Ovary (tissue), 3 donors: Measurements from ENCODE around the gene MDGA2.
"Not testable (repeated sequence)": the region's sequence is repeated elsewhere in the genome, so short reads cannot be mapped to it uniquely, and the experiment has no call there.

ENCODE experiments used
- EP300 ChIP-seq: sonication (generic); formaldehyde crosslinking; IDR thresholded peaks from one replicate; pipeline ENCODE4 v1.6.1; 2017; ENCODE audit warnings: antibody characterized with exemption
- POLR2A ChIP-seq: fragments of 450-650 bp; IDR thresholded peaks from one replicate; pipeline ENCODE4 v1.6.1; 2017; ENCODE audit warnings: antibody characterized with exemption, mild to moderate bottlenecking, moderate library complexity
- TF ChIP-seq, protein P1 (sequence below), 3 donors: fragments of 450-650 bp in 2 of 3; fragments of 200-600 bp in 1 of 3; IDR thresholded peaks; one replicate each; pipeline versions ENCODE4 v1.5.1 to v1.8.0; 2016 to 2022; ENCODE audit warnings: antibody characterized with exemption in 3 of 3, mild to moderate bottlenecking in 1 of 3
- donor health status: DM: no; HTN: no; CAD: no.

DNA sequence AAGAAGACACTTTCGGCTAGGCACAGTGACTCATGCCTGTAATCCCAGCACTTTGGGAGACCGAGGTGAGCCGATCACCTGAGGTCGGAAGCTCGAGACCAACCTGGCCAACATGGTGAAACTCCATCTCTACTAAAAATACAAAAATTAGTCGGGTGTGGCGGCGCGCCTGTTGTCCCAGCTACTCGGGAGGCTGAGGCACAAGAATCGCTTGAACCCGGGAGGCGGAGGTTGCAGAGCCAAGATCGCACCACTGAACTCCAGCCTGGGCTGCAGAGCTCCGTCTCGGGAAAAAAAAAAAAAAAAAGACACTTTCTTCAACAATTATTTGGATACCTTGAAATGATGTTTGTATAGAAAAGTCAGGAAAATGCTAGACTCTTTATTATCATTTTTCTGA is 393.6 kb downstream of the MDGA2 start:
- TF ChIP-seq, protein P1, sequence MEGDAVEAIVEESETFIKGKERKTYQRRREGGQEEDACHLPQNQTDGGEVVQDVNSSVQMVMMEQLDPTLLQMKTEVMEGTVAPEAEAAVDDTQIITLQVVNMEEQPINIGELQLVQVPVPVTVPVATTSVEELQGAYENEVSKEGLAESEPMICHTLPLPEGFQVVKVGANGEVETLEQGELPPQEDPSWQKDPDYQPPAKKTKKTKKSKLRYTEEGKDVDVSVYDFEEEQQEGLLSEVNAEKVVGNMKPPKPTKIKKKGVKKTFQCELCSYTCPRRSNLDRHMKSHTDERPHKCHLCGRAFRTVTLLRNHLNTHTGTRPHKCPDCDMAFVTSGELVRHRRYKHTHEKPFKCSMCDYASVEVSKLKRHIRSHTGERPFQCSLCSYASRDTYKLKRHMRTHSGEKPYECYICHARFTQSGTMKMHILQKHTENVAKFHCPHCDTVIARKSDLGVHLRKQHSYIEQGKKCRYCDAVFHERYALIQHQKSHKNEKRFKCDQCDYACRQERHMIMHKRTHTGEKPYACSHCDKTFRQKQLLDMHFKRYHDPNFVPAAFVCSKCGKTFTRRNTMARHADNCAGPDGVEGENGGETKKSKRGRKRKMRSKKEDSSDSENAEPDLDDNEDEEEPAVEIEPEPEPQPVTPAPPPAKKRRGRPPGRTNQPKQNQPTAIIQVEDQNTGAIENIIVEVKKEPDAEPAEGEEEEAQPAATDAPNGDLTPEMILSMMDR (IDR thresholded peaks at IDR 0.05) = not testable (repeated sequence)
- TF ChIP-seq POLR2A, EP300: not testable (repeated sequence)
